K562 (cell line): Measurements from ENCODE around the gene NDUFAF8. TPM values are rescaled to one million over a fixed set of nuclear protein-coding genes. Genes with fewer than 3 reads are reported as not detected.
A peak's percentile ranks its signal among the peaks of the same experiment; 100 is the strongest.

Experiments used
- ATAC-seq: fragments of 200-7000 bp; cut with Tn5 transposase; 3 replicates; pipeline ENCODE4 v1.9.1; 2020; ENCODE audit warnings: moderate library complexity
- BruUV-seq: library from RNA; stranded (reverse); fragments of 400-500 nt; replicated peaks from 2 replicates; lab custom pipeline; 2021; lab: Mats Ljungman, UMichigan
- CTCF ChIA-PET: fragments of 300-600 bp; formaldehyde crosslinking; extraction: SDS; loops from one replicate; lab custom pipeline; 2021; ENCODE audit warnings: low intra/inter-chr PET ratio; lab: Yijun Ruan, JAX
- POLR2A ChIA-PET: fragments of 300-600, 350-650 bp; sonication (Branson Sonifier 250); formaldehyde crosslinking; extraction: SDS; loops from one replicate; lab custom pipeline; 2021; ENCODE audit warnings: antibody characterized with exemption, inconsistent platforms; lab: Yijun Ruan, JAX
- DNase-seq, 4 experiments: peaks; one replicate each; pipeline versions ENCODE4 v3.0.0 to v3.0.0-alpha.2; 2011 to 2018; ENCODE audit warnings: low spot score in 3 of 4, mixed read lengths in 3 of 4; ENCODE audit errors: extremely low read depth in 1 of 4
- FAIRE-seq: peaks from 2 replicates; lab custom pipeline; 2011; peaks lifted over from hg19 to GRCh38; lab: Jason Lieb, UNC
- H2AFZ ChIP-seq: 2 replicates; pipeline ENCODE4 v1.6.0; 2011; ENCODE audit warnings: low read depth, low read length, control low read depth, inconsistent platforms
- H3K27ac ChIP-seq: fragments of 200-600 bp; 3 replicates; pipeline ENCODE4 v1.8.0; 2011; ENCODE audit warnings: low read depth, mild to moderate bottlenecking, control low read depth, inconsistent platforms, low read length, moderate library complexity, mixed read lengths; ENCODE audit errors: extremely low read depth
- H3K27me3 ChIP-seq, 2 experiments: fragments of 300-600 bp in 1 of 2; 2 replicates in 1 of 2; 3 replicates in 1 of 2; pipeline versions ENCODE4 v1.6.0 to v1.8.0; 2011; ENCODE audit warnings: inconsistent platforms in 2 of 2, low read length in 2 of 2, mild to moderate bottlenecking in 1 of 2, mixed read lengths in 1 of 2, moderate library complexity in 1 of 2; ENCODE audit not compliant: control insufficient read depth in 2 of 2, insufficient read depth in 2 of 2
- H3K36me3 ChIP-seq: fragments of 300-600 bp; 3 replicates; pipeline ENCODE4 v1.8.0; 2011; ENCODE audit warnings: mild to moderate bottlenecking, low read length, inconsistent platforms; ENCODE audit not compliant: control insufficient read depth, insufficient read depth
- H3K4me1 ChIP-seq, 2 experiments: fragments of 200-600 bp in 1 of 2; replicated peaks in 1 of 2; 2 replicates in 1 of 2; 3 replicates in 1 of 2; pipeline versions ENCODE4 v1.5.1 to v1.8.0; 2011; ENCODE audit warnings: inconsistent platforms in 2 of 2, low read length in 2 of 2, mild to moderate bottlenecking in 1 of 2, mixed read lengths in 1 of 2, moderate library complexity in 1 of 2; ENCODE audit not compliant: control insufficient read depth in 2 of 2, insufficient read depth in 2 of 2
- H3K4me2 ChIP-seq: 2 replicates; pipeline ENCODE4 v1.6.1; 2011; ENCODE audit warnings: low read length, control low read depth, inconsistent platforms, mixed read lengths; ENCODE audit not compliant: insufficient read depth
- H3K4me3 ChIP-seq: fragments of 200-600 bp; sonication (generic), shearing (Covaris generic); 2 replicates; pipeline ENCODE4 v1.5.1; 2016; ENCODE audit warnings: control low read depth, inconsistent platforms
- H3K79me2 ChIP-seq: fragments of 200-600 bp; 3 replicates; pipeline ENCODE4 v1.8.0; 2011; ENCODE audit warnings: low read length, inconsistent platforms; ENCODE audit not compliant: control insufficient read depth, insufficient read depth
- H3K9ac ChIP-seq, 2 experiments: 2 replicates each; pipeline versions ENCODE4 v1.6.0 to v1.6.1; 2011; ENCODE audit warnings: low read depth in 2 of 2, low read length in 2 of 2, control low read depth in 1 of 2, inconsistent platforms in 1 of 2, mild to moderate bottlenecking in 1 of 2, mixed read lengths in 1 of 2; ENCODE audit not compliant: insufficient read depth in 1 of 2
- H3K9me1 ChIP-seq: one replicate; pipeline ENCODE4 v1.6.0; 2011; ENCODE audit warnings: inconsistent platforms, mild to moderate bottlenecking, low read length, moderate library complexity; ENCODE audit not compliant: control insufficient read depth, insufficient read depth
- H3K9me3 ChIP-seq: replicated peaks from 2 replicates; pipeline ENCODE4 v1.5.1; 2011; ENCODE audit warnings: low read depth, low read length, inconsistent platforms; ENCODE audit not compliant: control insufficient read depth, insufficient read depth
- H4K20me1 ChIP-seq: replicated peaks from 2 replicates; pipeline ENCODE4 v1.6.1; 2011; ENCODE audit warnings: low read length, inconsistent platforms, mixed read lengths; ENCODE audit not compliant: control insufficient read depth, insufficient read depth
- HMG20B ChIP-seq: fragments of 250-450 bp; sonication (Bioruptor Pico); IDR thresholded peaks from 2 replicates; pipeline ENCODE4 v1.5.0; 2021; ENCODE audit warnings: mild to moderate bottlenecking
- NBN ChIP-seq: fragments of 450-650 bp; IDR thresholded peaks from 2 replicates; pipeline ENCODE4 v1.6.1; 2016; ENCODE audit warnings: low read depth, mild to moderate bottlenecking
- NFE2 ChIP-seq: IDR thresholded peaks from 2 replicates; pipeline ENCODE4 v1.6.1; 2014; ENCODE audit warnings: antibody characterized with exemption, low read depth
- POLR2G ChIP-seq: fragments of 200-400 bp; formaldehyde crosslinking; IDR thresholded peaks from 2 replicates; pipeline ENCODE4 v1.6.1; 2017; ENCODE audit warnings: low read depth, mild to moderate bottlenecking, antibody characterized with exemption, low read length, moderate library complexity
- PRPF4 ChIP-seq: fragments of 200-400 bp; formaldehyde crosslinking; IDR thresholded peaks from one replicate; pipeline ENCODE4 v1.6.1; 2017; ENCODE audit warnings: low read length, low read depth, mild to moderate bottlenecking; ENCODE audit not compliant: insufficient read depth, poor library complexity, severe bottlenecking
- SMAD1 ChIP-seq: fragments of 150-350 bp; IDR thresholded peaks from 2 replicates; pipeline ENCODE4 v1.6.1; 2014; ENCODE audit warnings: low read length, low read depth; ENCODE audit not compliant: partially characterized antibody
- SRF ChIP-seq, 2 experiments: fragments of 250-450, 450-650 bp in 1 of 2; sonication (Bioruptor Pico) in 1 of 2; sonication (generic) in 1 of 2; formaldehyde crosslinking; IDR thresholded peaks; 2 replicates each; pipeline versions ENCODE4 v1.5.0 to v1.5.1; 2020 to 2022; ENCODE audit warnings: mild to moderate bottlenecking in 1 of 2, missing genetic modification reagents in 1 of 2
- ZNF184 ChIP-seq: sonication (generic); formaldehyde crosslinking; IDR thresholded peaks from 2 replicates; pipeline ENCODE4 v1.5.0; 2020; ENCODE audit warnings: missing genetic modification reagents
- ZNF23 ChIP-seq: fragments of 250-450 bp; sonication (Bioruptor Pico); IDR thresholded peaks from 2 replicates; pipeline ENCODE4 v1.4.0; 2020; ENCODE audit warnings: mild to moderate bottlenecking
- ZNF561 ChIP-seq: fragments of 450-650 bp; formaldehyde crosslinking; conservative IDR thresholded peaks from 2 replicates; pipeline ENCODE4 v1.4.0; 2020; ENCODE audit warnings: mild to moderate bottlenecking, moderate library complexity
- WGBS: fragments of 100-300 bp; shearing (Covaris generic); methylation state at CpG from one replicate; pipeline ENCODE4 v1.1.6; 2016; ENCODE audit warnings: low coverage, mixed read lengths; ENCODE audit not compliant: insufficient coverage; ENCODE audit errors: missing lambda C conversion rate; 5-methylcytosine and 5-hydroxymethylcytosine counted together
- in situ Hi-C: fragments of 300-500 bp; cut with MboI; formaldehyde crosslinking; loops from 4 replicates; pipeline ENCODE4 v1.15.0; 2018; ENCODE audit warnings: inconsistent platforms, mixed read lengths
- intact Hi-C: fragments of 100-400 bp; cut with micrococcal nuclease; formaldehyde crosslinking; loops from 2 replicates; pipeline ENCODE4 v1.14.2; 2022
- polyA plus RNA-seq, 8 experiments: library from polyadenylated mRNA; depleted of rRNA in 4 of 8; stranded (reverse) in 5 of 8; unstranded in 3 of 8; fragments of >200 nt; fragmentation: Nextera tagmentation in 2 of 8; fragmentation: Illumina TruSeq in 1 of 8; extraction: Ambion mirVana in 2 of 8; extraction: Trizol in 1 of 8; gene quantifications; 2 replicates each; pipeline versions ENCODE4 v1.2.1 to v1.2.3, GENCODE V29; 2011 to 2014; ENCODE audit warnings: inconsistent platforms in 1 of 8, missing spikeins in 1 of 8
- total RNA-seq, 7 experiments: library from RNA; depleted of rRNA in 6 of 7; stranded (reverse); fragments of >200 nt in 6 of 7; fragmentation: Illumina TruSeq in 2 of 7; extraction: Trizol in 2 of 7; gene quantifications; 2 replicates each; pipeline versions ENCODE4 v1.2.1 to v1.2.3, GENCODE V29; 2011 to 2021; ENCODE audit warnings: low replicate concordance in 1 of 7
- TF ChIP-seq, protein P1 (sequence below): fragments of 250-450 bp; sonication (Bioruptor Pico); IDR thresholded peaks from 2 replicates; pipeline ENCODE4 v1.8.0; 2022; ENCODE audit warnings: inconsistent platforms, mild to moderate bottlenecking, moderate library complexity, borderline replicate concordance
- TF ChIP-seq, protein P2 (sequence below): fragments of 450-650 bp; IDR thresholded peaks from 2 replicates; pipeline ENCODE4 v1.6.1; 2016
- TF ChIP-seq, protein P3 (sequence below): IDR thresholded peaks from 2 replicates; pipeline ENCODE4 v1.6.1; 2014; ENCODE audit warnings: antibody characterized with exemption

Gene NDUFAF8
- total and polyA plus RNA-seq, 9 of the 15 experiments (the other 6 are each of a cell fraction or from before 2014, with no cell fraction given) = 13.5 to 144 (median 90.0) TPM

DNA sequence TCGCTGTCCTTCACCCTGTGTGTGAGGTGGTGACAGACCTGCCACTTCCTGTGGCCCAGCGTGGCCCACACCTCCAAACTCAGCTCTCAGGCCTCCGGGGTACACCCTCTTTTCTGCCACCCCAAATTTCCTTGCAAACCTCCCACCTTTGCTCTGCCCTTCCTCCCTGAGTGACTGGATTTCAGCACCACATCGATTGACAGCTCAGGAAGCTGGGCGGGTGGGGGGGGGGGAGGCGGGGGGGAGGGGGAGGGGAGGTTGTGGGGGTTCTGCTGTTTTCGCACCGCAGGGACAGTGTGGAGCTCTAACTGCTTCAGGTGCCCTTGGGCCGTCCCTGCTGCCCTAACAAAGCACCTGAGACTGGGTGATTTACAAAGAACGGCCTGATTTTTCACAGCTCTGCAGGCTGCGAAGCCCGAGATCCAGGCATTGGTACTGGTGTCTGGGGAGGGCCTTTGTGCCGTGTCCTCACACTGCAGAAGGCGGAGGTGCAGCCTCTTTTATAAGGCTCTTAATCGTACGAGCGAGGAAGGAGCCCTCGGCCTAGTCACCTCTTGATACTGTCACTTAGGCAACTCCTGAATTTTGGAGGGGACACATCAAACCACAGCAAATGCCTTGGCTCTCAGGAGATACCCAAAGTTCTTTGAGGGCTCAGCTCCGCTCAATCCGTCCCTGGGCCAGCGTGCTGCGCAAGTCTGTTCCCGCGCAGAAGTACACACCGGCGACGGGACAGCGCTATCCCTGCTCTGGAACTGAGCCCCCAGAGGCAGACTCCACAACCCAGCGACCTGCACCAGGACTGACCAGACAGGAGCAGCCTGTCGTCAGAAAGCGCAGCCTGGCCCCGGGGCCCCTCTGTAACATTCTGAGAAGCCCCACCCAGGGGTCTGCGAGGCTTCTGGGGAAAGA lies 3.6 kb downstream of the NDUFAF8 start (continued):
- TF ChIP-seq, protein P1, sequence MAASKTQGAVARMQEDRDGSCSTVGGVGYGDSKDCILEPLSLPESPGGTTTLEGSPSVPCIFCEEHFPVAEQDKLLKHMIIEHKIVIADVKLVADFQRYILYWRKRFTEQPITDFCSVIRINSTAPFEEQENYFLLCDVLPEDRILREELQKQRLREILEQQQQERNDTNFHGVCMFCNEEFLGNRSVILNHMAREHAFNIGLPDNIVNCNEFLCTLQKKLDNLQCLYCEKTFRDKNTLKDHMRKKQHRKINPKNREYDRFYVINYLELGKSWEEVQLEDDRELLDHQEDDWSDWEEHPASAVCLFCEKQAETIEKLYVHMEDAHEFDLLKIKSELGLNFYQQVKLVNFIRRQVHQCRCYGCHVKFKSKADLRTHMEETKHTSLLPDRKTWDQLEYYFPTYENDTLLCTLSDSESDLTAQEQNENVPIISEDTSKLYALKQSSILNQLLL = no peak
- no peak for TF ChIP-seq ZNF184 (CRISPR knock-in tag)
- no peak for TF ChIP-seq NFE2
- TF ChIP-seq, protein P2, sequence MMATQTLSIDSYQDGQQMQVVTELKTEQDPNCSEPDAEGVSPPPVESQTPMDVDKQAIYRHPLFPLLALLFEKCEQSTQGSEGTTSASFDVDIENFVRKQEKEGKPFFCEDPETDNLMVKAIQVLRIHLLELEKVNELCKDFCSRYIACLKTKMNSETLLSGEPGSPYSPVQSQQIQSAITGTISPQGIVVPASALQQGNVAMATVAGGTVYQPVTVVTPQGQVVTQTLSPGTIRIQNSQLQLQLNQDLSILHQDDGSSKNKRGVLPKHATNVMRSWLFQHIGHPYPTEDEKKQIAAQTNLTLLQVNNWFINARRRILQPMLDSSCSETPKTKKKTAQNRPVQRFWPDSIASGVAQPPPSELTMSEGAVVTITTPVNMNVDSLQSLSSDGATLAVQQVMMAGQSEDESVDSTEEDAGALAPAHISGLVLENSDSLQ = peak; percentile 28; the same call in 1 of the 2 replicates
- TF ChIP-seq PRPF4 = no peak
- TF ChIP-seq ZNF23 (CRISPR knock-in tag) = no peak

DNA sequence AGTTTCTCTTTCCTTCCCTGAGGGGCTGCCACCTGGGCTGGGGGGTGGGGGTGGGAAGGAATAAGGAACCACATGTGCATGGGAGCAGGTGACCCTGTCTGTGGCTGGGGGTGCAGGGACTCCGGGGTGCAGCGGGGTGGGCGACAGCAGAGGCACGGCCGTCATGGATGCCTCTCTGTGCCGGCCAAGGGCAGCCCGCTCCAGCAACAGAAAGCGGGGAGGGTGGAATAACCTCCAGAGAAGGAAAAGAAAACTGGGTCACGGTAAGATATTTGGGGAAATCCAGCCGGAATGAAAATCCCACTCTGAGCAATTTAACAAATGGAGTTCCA lies 4.2 kb downstream of the NDUFAF8 start:
- no CpG with 5 or more reads among the region's 10 CpGs for WGBS
- H2AFZ ChIP-seq = no peak overlapping the region
- ChIA-PET POLR2A (no interaction called here), CTCF (no interaction called here)
- no peak for FAIRE-seq
- peaks cover 19% of the 10 kb centered on the region; the same call in 1 of the 3 replicates for H3K36me3 ChIP-seq
- H3K4me3 ChIP-seq = no peak overlapping the region
- peaks cover 29% of the 10 kb centered on the region for H3K79me2 ChIP-seq
- H4K20me1 ChIP-seq = peaks cover 6% of the 10 kb centered on the region; the same call in 1 of the 2 replicates
- peak overlapping the region in 1 of 2 experiments; percentile 1; a peak in 1 of 4 replicates for H3K9ac ChIP-seq
- DNase-seq = no peak
- no peak for ATAC-seq
- no TSS peak for BruUV-seq
- no peak overlapping the region for H3K4me2 ChIP-seq
- no peaks in the 10 kb centered on the region for H3K9me1 ChIP-seq
- intact Hi-C loops (no loop called here), in situ Hi-C loops (loop anchor here (25.0 kb wide), 1 partner anchor 106 kb away; no protein-coding TSS in a partner anchor)
- no peaks in the 10 kb centered on the region for H3K9me3 ChIP-seq
- no peaks in the 10 kb centered on the region for H3K27me3 ChIP-seq
- TF ChIP-seq ZNF561 (CRISPR knock-in tag) = no peak
- TF ChIP-seq POLR2G = peak; percentile 41
- TF ChIP-seq HMG20B (CRISPR knock-in tag) = no peak
- no peak for TF ChIP-seq SRF (CRISPR knock-in tag; IDR thresholded peaks at IDR 0.05)
- TF ChIP-seq SMAD1 = no peak
- no peak for TF ChIP-seq NBN
- TF ChIP-seq, protein P3, sequence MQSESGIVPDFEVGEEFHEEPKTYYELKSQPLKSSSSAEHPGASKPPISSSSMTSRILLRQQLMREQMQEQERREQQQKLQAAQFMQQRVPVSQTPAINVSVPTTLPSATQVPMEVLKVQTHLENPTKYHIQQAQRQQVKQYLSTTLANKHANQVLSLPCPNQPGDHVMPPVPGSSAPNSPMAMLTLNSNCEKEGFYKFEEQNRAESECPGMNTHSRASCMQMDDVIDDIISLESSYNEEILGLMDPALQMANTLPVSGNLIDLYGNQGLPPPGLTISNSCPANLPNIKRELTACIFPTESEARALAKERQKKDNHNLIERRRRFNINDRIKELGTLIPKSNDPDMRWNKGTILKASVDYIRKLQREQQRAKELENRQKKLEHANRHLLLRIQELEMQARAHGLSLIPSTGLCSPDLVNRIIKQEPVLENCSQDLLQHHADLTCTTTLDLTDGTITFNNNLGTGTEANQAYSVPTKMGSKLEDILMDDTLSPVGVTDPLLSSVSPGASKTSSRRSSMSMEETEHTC = no peak
- no peak overlapping the region for H3K27ac ChIP-seq
- H3K4me1 ChIP-seq = peaks cover 5 to 85% of the 10 kb centered on the region in 2 experiments; a peak in 4 of 5 replicates
